ENCODE measurements around the gene DNAJB6.

Gene DNAJB6

GRCh38 chr7:157375410-157375809, 38.6 kb downstream of the DNAJB6 start:
- Histone ChIP-seq H3K9me3 (no peaks in the 10 kb centered on the region), H3K4me1 (peaks cover 0 to 21% (median 9%) of the 10 kb centered on the region in 4 donors), H3K27ac (no peak overlapping the region), H3K36me3 (peaks cover 19 to 55% (median 32%) of the 10 kb centered on the region in 3 donors), H3K4me3 (no peak overlapping the region), H3K27me3 (no peaks in the 10 kb centered on the region)
- no peak for DNase-seq
- intact Hi-C loops (cut with DNase I; ENCODE audit: low total_unique reads): no loop called here
- no peak for TF ChIP-seq CTCF (IDR thresholded peaks at IDR 0.05)

GRCh38 chr7:157377436-157378124, 40.8 kb downstream of the DNAJB6 start:
- H3K27ac ChIP-seq: no peak overlapping the region
- DNase-seq: no peak
- no peaks in the 10 kb centered on the region for H3K9me3 ChIP-seq
- H3K27me3 ChIP-seq: no peaks in the 10 kb centered on the region
- intact Hi-C loops (cut with DNase I; ENCODE audit: low total_unique reads): no loop called here
- H3K36me3 ChIP-seq: peaks cover 11 to 46% (median 17%) of the 10 kb centered on the region in 3 donors
- no peak for TF ChIP-seq CTCF (IDR thresholded peaks at IDR 0.05)
- H3K4me1 ChIP-seq: peaks cover 0 to 21% (median 9%) of the 10 kb centered on the region in 4 donors
- no peak overlapping the region for H3K4me3 ChIP-seq

- no peak overlapping the region for H3K4me3 ChIP-seq
- TF ChIP-seq CTCF (IDR thresholded peaks at IDR 0.05): no peak
- H3K27ac ChIP-seq: no peak overlapping the region
- intact Hi-C loops (cut with DNase I; ENCODE audit: low total_unique reads): no loop called here
- H3K9me3 ChIP-seq: no peaks in the 10 kb centered on the region
- no peaks in the 10 kb centered on the region for H3K27me3 ChIP-seq
- H3K4me1 ChIP-seq: peaks cover 0 to 21% (median 9%) of the 10 kb centered on the region in 4 donors
- DNase-seq: no peak
- peaks cover 16 to 46% (median 17%) of the 10 kb centered on the region in 3 donors for H3K36me3 ChIP-seq
Observed at GRCh38 chr7:157378390-157378789, 41.6 kb downstream of the DNAJB6 start.

- no peaks in the 10 kb centered on the region for H3K9me3 ChIP-seq
- intact Hi-C loops (cut with DNase I; ENCODE audit: low total_unique reads): no loop called here
- H3K4me1 ChIP-seq: peaks cover 0 to 21% (median 9%) of the 10 kb centered on the region in 4 donors
- no peak overlapping the region for H3K27ac ChIP-seq
- H3K27me3 ChIP-seq: no peaks in the 10 kb centered on the region
- H3K36me3 ChIP-seq: peaks cover 22 to 46% (median 27%) of the 10 kb centered on the region in 3 donors
- TF ChIP-seq CTCF (IDR thresholded peaks at IDR 0.05): no peak
- no peak for DNase-seq
- no peak overlapping the region for H3K4me3 ChIP-seq
Observed at GRCh38 chr7:157379493-157379892, 42.7 kb downstream of the DNAJB6 start.

- peaks cover 23 to 52% (median 36%) of the 10 kb centered on the region in 3 donors for H3K36me3 ChIP-seq
- H3K4me3 ChIP-seq: no peak overlapping the region
- peaks cover 0 to 17% (median 8%) of the 10 kb centered on the region in 4 donors for H3K4me1 ChIP-seq
- intact Hi-C loops (cut with DNase I; ENCODE audit: low total_unique reads): loop anchor here (10.0 kb wide), 1 partner anchor 106 kb away; no protein-coding TSS in a partner anchor
- TF ChIP-seq CTCF (IDR thresholded peaks at IDR 0.05): no peak
- DNase-seq: no peak
- H3K27me3 ChIP-seq: no peaks in the 10 kb centered on the region
- H3K27ac ChIP-seq: no peak overlapping the region
- no peaks in the 10 kb centered on the region for H3K9me3 ChIP-seq
Observed at GRCh38 chr7:157380416-157380815, 43.6 kb downstream of the DNAJB6 start.

All from tibial artery (tissue), 4 donors.